ENCODE results near the gene ELAVL1. TPM values are rescaled to one million over a fixed set of nuclear protein-coding genes. Genes with fewer than 3 reads are reported as not detected.

ELAVL1 gene
- total RNA-seq, 1 donor from 2014 or later: 116 TPM

- H3K27me3 Mint-ChIP-seq (ENCODE audit: low read depth): no peaks in the 10 kb centered on the region
Measured at GRCh38 chr19:7970716-7971448, 34.6 kb downstream of the ELAVL1 start.

GRCh38 chr19:7969555-7969939 lies 35.9 kb downstream of the ELAVL1 start:
- H3K4me3 Mint-ChIP-seq: no peak overlapping the region
- H3K27me3 Mint-ChIP-seq (ENCODE audit: low read depth): no peaks in the 10 kb centered on the region
- no peak for DNase-seq (ENCODE audit: low spot score in 2 of 2, unreplicated experiment in 2 of 2)
- H3K9me3 Mint-ChIP-seq: no peaks in the 10 kb centered on the region
- TF ChIP-seq CTCF (IDR thresholded peaks at IDR 0.05; ENCODE audit: unreplicated experiment): no peak
- H3K27ac Mint-ChIP-seq: peak overlapping the region; percentile 25
- H3K36me3 Mint-ChIP-seq: peaks cover 36% of the 10 kb centered on the region
- peaks cover 5% of the 10 kb centered on the region for H3K4me1 Mint-ChIP-seq

More at GRCh38 chr19:7970716-7971448, 34.6 kb downstream of the ELAVL1 start:
- H3K9me3 Mint-ChIP-seq: no peaks in the 10 kb centered on the region
- peaks cover 32% of the 10 kb centered on the region for H3K36me3 Mint-ChIP-seq
- H3K4me3 Mint-ChIP-seq: no peak overlapping the region
- peak; percentile 48 for TF ChIP-seq CTCF (IDR thresholded peaks at IDR 0.05; ENCODE audit: unreplicated experiment)
- H3K27ac Mint-ChIP-seq: no peak overlapping the region
- peak in 1 of 2 experiments; percentile 59 for DNase-seq (ENCODE audit: low spot score in 2 of 2, unreplicated experiment in 2 of 2)
- H3K4me1 Mint-ChIP-seq: no peaks in the 10 kb centered on the region

GRCh38 chr19:7968796-7969554 lies 36.5 kb downstream of the ELAVL1 start:
- no peaks in the 10 kb centered on the region for H3K9me3 Mint-ChIP-seq
- no peak for DNase-seq (ENCODE audit: low spot score in 2 of 2, unreplicated experiment in 2 of 2)
- H3K4me3 Mint-ChIP-seq: no peak overlapping the region
- peaks cover 31% of the 10 kb centered on the region for H3K36me3 Mint-ChIP-seq
- no peak overlapping the region for H3K27ac Mint-ChIP-seq
- H3K27me3 Mint-ChIP-seq (ENCODE audit: low read depth): no peaks in the 10 kb centered on the region
- no peak for TF ChIP-seq CTCF (IDR thresholded peaks at IDR 0.05; ENCODE audit: unreplicated experiment)
- peaks cover 5% of the 10 kb centered on the region for H3K4me1 Mint-ChIP-seq

GRCh38 chr19:7968008-7968795 lies 37.2 kb downstream of the ELAVL1 start:
- Mint-ChIP-seq H3K9me3 (no peaks in the 10 kb centered on the region), H3K4me1 (peaks cover 5% of the 10 kb centered on the region), H3K27ac (no peak overlapping the region), H3K4me3 (no peak overlapping the region), H3K27me3 (ENCODE audit: low read depth) (no peaks in the 10 kb centered on the region), H3K36me3 (peaks cover 28% of the 10 kb centered on the region)
- no peak for TF ChIP-seq CTCF (IDR thresholded peaks at IDR 0.05; ENCODE audit: unreplicated experiment)
- DNase-seq (ENCODE audit: low spot score in 2 of 2, unreplicated experiment in 2 of 2): no peak

GRCh38 chr19:7965921-7966665 lies 39.3 kb downstream of the ELAVL1 start:
- DNase-seq (ENCODE audit: low spot score in 2 of 2, unreplicated experiment in 2 of 2): no peak
- no peak overlapping the region for H3K4me3 Mint-ChIP-seq
- no peaks in the 10 kb centered on the region for H3K27me3 Mint-ChIP-seq (ENCODE audit: low read depth)
- TF ChIP-seq CTCF (IDR thresholded peaks at IDR 0.05; ENCODE audit: unreplicated experiment): no peak
- peak overlapping the region; percentile 4 for H3K27ac Mint-ChIP-seq
- peaks cover 32% of the 10 kb centered on the region for H3K36me3 Mint-ChIP-seq
- no peaks in the 10 kb centered on the region for H3K9me3 Mint-ChIP-seq
- peaks cover 5% of the 10 kb centered on the region for H3K4me1 Mint-ChIP-seq
